Stimulated activated CD8-positive, alpha-beta memory T cell treated with anti-CD3 and anti-CD28 coated beads, Interleukin-7, amount 100 ng/mL, for 4 hours (primary cell): ENCODE measurements around the gene LAMA4.

Experiments
- DNase-seq, 2 donors: peaks; one replicate each; pipeline ENCODE4 v3.0.0-alpha.2; 2020; ENCODE audit warnings: low read depth in 2 of 2

The LAMA4 gene

GRCh38 chr6:112096901-112097300, 157.5 kb downstream of the LAMA4 start:
- no peak for DNase-seq

GRCh38 chr6:112087916-112088315, 166.5 kb downstream of the LAMA4 start:
- DNase-seq: no peak

GRCh38 chr6:112087136-112087911, 167.0 kb downstream of the LAMA4 start, which contains the start of the genes FAM229B and TUBE1:
Gene FAM229B, plus strand, starts transcription at chr6:112087591. Its CDS starts 11,693 bp downstream, at chr6:112099284.
Gene TUBE1, minus strand, starts transcription at chr6:112087482. Its CDS starts 48 bp downstream, at chr6:112087434.
- peak; percentile 85 to 86 for DNase-seq

GRCh38 chr6:112086744-112087135, 167.6 kb downstream of the LAMA4 start:
- DNase-seq: no peak

GRCh38 chr6:112085286-112086065, 168.9 kb downstream of the LAMA4 start:
- no peak for DNase-seq

GRCh38 chr6:112081569-112081968, 172.8 kb downstream of the LAMA4 start:
- no peak for DNase-seq

GRCh38 chr6:112066606-112067005, 187.8 kb downstream of the LAMA4 start:
- no peak for DNase-seq

DNA sequence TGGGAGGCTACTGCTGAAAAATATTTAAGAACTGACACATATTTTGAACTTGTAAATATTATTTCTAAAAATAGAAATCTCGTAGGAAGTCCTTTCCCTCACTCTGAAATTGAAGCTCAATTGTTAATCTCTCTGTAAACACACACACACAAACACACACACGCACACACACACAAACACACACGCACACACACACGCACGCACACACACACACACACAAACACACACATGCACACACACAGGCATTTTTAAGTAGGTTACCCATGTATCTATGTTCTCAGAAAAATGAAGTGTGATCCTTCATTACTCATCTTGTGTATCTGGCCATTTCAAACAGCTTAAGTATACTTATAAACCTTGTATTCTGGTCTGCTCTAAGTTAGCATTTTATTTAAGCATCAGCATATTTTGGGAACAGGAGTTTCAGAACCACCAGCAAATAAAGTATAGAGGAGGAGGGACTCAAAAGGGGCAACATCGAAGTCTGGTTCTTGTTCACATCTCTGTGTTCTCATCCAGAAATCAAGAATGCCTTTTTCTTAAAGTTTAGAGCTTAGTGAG, 188.9 kb downstream of the LAMA4 start:
- DNase-seq: no peak

GRCh38 chr6:112062966-112063365, 191.4 kb downstream of the LAMA4 start:
- no peak for DNase-seq

DNA sequence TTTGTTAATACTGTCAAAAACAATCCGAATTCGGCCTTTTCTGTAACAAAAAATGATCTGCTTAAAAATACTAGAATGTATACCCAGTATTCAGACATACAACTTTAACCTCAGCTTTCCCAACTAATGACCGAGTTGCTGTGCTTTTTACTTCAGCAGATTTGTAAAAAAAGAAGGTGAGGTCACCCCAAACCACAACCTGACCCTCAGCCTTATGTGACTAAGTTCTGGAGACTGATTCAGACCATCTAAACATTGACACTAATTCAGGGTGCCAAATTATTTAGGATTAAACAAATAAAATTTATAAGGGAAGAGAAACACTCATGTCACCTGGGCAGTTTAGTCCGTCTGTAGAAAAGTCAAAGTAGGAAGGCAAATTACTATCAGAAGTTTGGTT, 192.8 kb downstream of the LAMA4 start:
- no peak for DNase-seq
